Heart left ventricle (tissue), 13 donors: Measurements from ENCODE around the gene SLX4IP.

Source experiments
- POLR2A ChIP-seq, 2 donors: fragments of 450-650 bp; IDR thresholded peaks; one replicate each; pipeline ENCODE4 v1.6.1; 2017; ENCODE audit warnings: antibody characterized with exemption in 2 of 2, mild to moderate bottlenecking in 2 of 2, moderate library complexity in 2 of 2
- TF ChIP-seq, protein P1 (sequence below), 12 donors: fragments of 200-600 bp; sonication (generic) in 4 of 12; IDR thresholded peaks; one replicate each; pipeline versions ENCODE4 v1.5.0 to v1.8.0; 2018 to 2022; ENCODE audit warnings: antibody characterized with exemption in 12 of 12, mild to moderate bottlenecking in 5 of 12
- donor health status: ischemic (EF 13 %, LVEDD 7.1; RV severe dilation, severe dysfunction).
- donor health status: DM: no; HTN: yes; CAD: no.
- donor health status: DM: no; HTN: no; CAD: no.
- donor health status: ischemic (EF 25% LVEDD 6.9; RV normal size, moderate dysfunction).
- donor health status: ischemic (EF 25% LVEDD 5.7; RV mildly dilated, moderate dysfunction).
- donor health status: ischemic (EF 35%, LVEDD 5.7; RV mildly dilated, moderate dysfunction).
- donor health status: nonischemic (EF 11% LVEDD 7.7; RV severe dilation, severe dysfunction).
- donor health status: DM: yes; HTN: yes; CAD: no.
- donor health status: PGD.
- donor health status: ischemic (EF 29% LVEDD 5.4; RV normal size, mild dysfunction).
- donor health status: nonischemic (EF 23%, LVEDD 6.1; RV moderate dilation, normal function).

DNA sequence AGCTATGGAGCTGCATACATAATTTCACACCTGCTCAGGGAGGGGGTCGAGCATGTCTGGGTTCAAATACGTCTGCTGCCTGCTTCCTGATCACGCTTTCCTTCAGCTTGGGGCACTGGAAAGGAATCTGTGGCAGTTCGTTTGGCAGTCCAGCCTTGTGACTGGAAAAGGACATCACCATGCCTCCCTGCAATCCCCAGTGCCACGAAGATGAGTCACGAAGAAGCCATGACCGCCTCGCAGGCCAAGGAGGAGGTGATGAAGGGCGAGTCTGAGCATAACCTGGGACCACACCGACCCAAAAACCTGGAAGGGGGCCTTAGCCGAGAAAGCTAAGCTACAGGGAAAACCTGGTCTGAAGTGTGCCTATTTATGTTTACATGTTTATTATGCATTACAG lies 225.6 kb downstream of the SLX4IP start:
- no peak for TF ChIP-seq POLR2A (IDR thresholded peaks at IDR 0.05)
- TF ChIP-seq, protein P1, sequence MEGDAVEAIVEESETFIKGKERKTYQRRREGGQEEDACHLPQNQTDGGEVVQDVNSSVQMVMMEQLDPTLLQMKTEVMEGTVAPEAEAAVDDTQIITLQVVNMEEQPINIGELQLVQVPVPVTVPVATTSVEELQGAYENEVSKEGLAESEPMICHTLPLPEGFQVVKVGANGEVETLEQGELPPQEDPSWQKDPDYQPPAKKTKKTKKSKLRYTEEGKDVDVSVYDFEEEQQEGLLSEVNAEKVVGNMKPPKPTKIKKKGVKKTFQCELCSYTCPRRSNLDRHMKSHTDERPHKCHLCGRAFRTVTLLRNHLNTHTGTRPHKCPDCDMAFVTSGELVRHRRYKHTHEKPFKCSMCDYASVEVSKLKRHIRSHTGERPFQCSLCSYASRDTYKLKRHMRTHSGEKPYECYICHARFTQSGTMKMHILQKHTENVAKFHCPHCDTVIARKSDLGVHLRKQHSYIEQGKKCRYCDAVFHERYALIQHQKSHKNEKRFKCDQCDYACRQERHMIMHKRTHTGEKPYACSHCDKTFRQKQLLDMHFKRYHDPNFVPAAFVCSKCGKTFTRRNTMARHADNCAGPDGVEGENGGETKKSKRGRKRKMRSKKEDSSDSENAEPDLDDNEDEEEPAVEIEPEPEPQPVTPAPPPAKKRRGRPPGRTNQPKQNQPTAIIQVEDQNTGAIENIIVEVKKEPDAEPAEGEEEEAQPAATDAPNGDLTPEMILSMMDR (IDR thresholded peaks at IDR 0.05) = no peak
